GM12891 (cell line): Measurements from ENCODE around the gene TRIM7.

ENCODE experiments used
- POLR2A ChIP-seq: IDR thresholded peaks from 2 replicates; pipeline ENCODE4 v1.6.1; 2011; ENCODE audit warnings: low read depth, low read length, control low read depth
- POLR2AphosphoS5 ChIP-seq: IDR thresholded peaks from 2 replicates; pipeline ENCODE4 v1.6.1; 2011; ENCODE audit warnings: low read depth, low read length, control low read depth
- TAF1 ChIP-seq: IDR thresholded peaks from 2 replicates; pipeline ENCODE4 v1.6.1; 2011; ENCODE audit warnings: low read depth, low read length, control low read depth

DNA sequence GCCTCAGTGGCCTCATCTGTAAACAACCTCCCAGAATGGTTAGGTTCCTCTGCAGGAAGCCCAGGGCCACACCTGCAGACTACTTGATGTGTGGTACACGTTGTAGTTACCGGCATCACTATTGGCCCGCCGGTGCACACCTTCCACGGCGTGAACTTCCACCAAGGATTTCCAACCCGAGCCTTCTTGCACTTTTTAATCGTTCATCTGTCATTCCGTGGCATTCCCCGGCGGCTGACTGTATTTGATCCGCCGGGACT lies 12.7 kb upstream of the TRIM7 start:
- no peak for TF ChIP-seq TAF1
- TF ChIP-seq POLR2AphosphoS5, result no peak
- TF ChIP-seq POLR2A, result no peak
